ENCODE measurements around the gene ENPEP. TPM values are rescaled to one million over a fixed set of nuclear protein-coding genes. Genes with fewer than 3 reads are reported as not detected.
"Not testable (repeated sequence)": the region's sequence is repeated elsewhere in the genome, so short reads cannot be mapped to it uniquely, and the experiment has no call there.

Gene ENPEP
- 1 to 10 TPM; 4.3 to 5.4 (median 4.8) TPM for total RNA-seq

GRCh38 chr4:110475881-110476818 is at the start of gene ENPEP:
Gene ENPEP, plus strand, starts transcription at chr4:110476155. Its CDS starts 260 bp downstream, at chr4:110476415.
- WGBS: 30% methylated on average over 28 of the region's 39 CpGs
- Histone ChIP-seq H3K4me1 (peaks cover 0 to 7% (median 2%) of the 10 kb centered on the region in 4 donors), H3K36me3 (no peaks in the 10 kb centered on the region), H3K4me3 (peak within 1 kb of the TSS; percentile 45 to 56 (median 46)), H3K27ac (replicated peaks in 1 of 4) (peak within 1 kb of the TSS; percentile 54 to 69 (median 62)), H3K9me3 (no peaks in the 10 kb centered on the region), H3K27me3 (peaks cover 0 to 9% (median 0%) of the 10 kb centered on the region in 4 donors)
- no peak for DNase-seq (ENCODE audit: extremely low spot score)
- TF ChIP-seq POLR2AphosphoS5 (IDR thresholded peaks at IDR 0.05) (peak in 1 of 2 donors; percentile 27), EP300 (IDR thresholded peaks at IDR 0.05) (no peak), CTCF (IDR thresholded peaks at IDR 0.05) (no peak), POLR2A (IDR thresholded peaks at IDR 0.05; ENCODE audit: low read depth) (no peak)
- intact Hi-C loops (cut with DNase I): no loop called here

DNA sequence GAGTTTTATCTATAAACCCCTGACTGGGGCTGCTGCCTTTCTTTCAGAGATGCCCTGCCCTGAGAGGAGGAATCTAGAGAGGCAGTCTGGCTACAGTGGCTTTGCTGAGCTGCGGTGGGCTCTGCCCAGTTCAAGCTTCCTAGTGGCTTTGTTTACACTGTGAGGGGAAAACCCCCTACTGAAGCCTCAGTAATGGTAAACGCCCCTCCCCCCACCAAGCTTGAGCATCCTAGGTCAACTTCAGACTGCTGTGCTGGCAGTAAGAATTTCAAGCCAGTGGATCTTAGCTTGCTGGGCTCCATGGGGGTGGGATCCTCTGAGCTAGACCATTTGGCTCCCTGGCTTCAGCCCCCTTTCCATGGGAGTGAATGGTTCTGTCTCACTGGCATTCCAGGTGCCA is 44.1 kb upstream of the ENPEP start:
- H3K27me3 ChIP-seq; DNase-seq (ENCODE audit: extremely low spot score); H3K9me3 ChIP-seq; intact Hi-C loops (cut with DNase I); H3K4me1 ChIP-seq; H3K27ac ChIP-seq (replicated peaks in 1 of 4); H3K4me3 ChIP-seq; H3K36me3 ChIP-seq: not testable (repeated sequence)
- 65% methylated on average over 2 of the region's 2 CpGs for WGBS

GRCh38 chr4:110437292-110437691 is 38.7 kb upstream of the ENPEP start:
- H3K4me1 ChIP-seq; H3K27ac ChIP-seq (replicated peaks in 1 of 4); H3K4me3 ChIP-seq; H3K9me3 ChIP-seq; DNase-seq (ENCODE audit: extremely low spot score); H3K27me3 ChIP-seq; intact Hi-C loops (cut with DNase I); H3K36me3 ChIP-seq: not testable (repeated sequence)
- 68% methylated on average over 3 of the region's 3 CpGs for WGBS

DNA sequence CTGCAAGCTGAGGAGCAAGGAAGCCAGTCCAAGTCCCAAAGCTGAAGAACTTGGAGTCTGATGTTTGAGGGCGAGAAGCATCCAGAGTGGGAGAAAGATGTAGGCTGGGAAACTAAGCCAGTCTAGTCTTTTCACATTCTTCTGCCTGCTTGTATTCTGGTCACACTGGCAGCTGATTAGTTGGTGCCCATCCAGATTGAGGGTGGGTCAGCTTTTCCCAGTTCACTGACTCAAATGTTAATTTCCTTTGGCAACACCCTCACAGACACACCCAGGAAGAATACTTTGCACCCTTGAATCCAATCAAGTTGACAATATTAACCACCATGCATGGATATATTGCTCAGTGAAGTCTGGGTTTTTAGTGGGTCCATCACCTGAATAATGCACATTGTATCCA is 36.7 kb upstream of the ENPEP start:
- H3K36me3 ChIP-seq; intact Hi-C loops (cut with DNase I); H3K27me3 ChIP-seq; H3K9me3 ChIP-seq; DNase-seq (ENCODE audit: extremely low spot score); H3K27ac ChIP-seq (replicated peaks in 1 of 4); H3K4me1 ChIP-seq; H3K4me3 ChIP-seq: not testable (repeated sequence)
- WGBS: 89% methylated on average over 1 of the region's 1 CpG

GRCh38 chr4:110442309-110442708 is 33.6 kb upstream of the ENPEP start:
- TF ChIP-seq POLR2A (IDR thresholded peaks at IDR 0.05; ENCODE audit: low read depth): no peak
- TF ChIP-seq EP300 (IDR thresholded peaks at IDR 0.05): no peak
- TF ChIP-seq CTCF (IDR thresholded peaks at IDR 0.05): no peak
- no peak for TF ChIP-seq POLR2AphosphoS5 (IDR thresholded peaks at IDR 0.05)
- H3K4me1 ChIP-seq: no peaks in the 10 kb centered on the region
- H3K27ac ChIP-seq (replicated peaks in 1 of 4): no peak overlapping the region
- no peak for DNase-seq (ENCODE audit: extremely low spot score)
- no peaks in the 10 kb centered on the region for H3K27me3 ChIP-seq
- H3K4me3 ChIP-seq: no peak overlapping the region
- no peaks in the 10 kb centered on the region for H3K36me3 ChIP-seq
- H3K9me3 ChIP-seq: no peaks in the 10 kb centered on the region
- WGBS: 69% methylated on average over 2 of the region's 2 CpGs
- intact Hi-C loops (cut with DNase I): no loop called here

- Histone ChIP-seq H3K27me3 (no peaks in the 10 kb centered on the region), H3K27ac (replicated peaks in 1 of 4) (no peak overlapping the region), H3K9me3 (no peaks in the 10 kb centered on the region), H3K4me3 (no peak overlapping the region), H3K4me1 (no peaks in the 10 kb centered on the region), H3K36me3 (no peaks in the 10 kb centered on the region)
- no peak for TF ChIP-seq POLR2A (IDR thresholded peaks at IDR 0.05; ENCODE audit: low read depth)
- TF ChIP-seq CTCF (IDR thresholded peaks at IDR 0.05): no peak
- 88% methylated on average over 2 of the region's 2 CpGs for WGBS
- intact Hi-C loops (cut with DNase I): no loop called here
- no peak for DNase-seq (ENCODE audit: extremely low spot score)
These were observed 33.2 kb upstream of the ENPEP start for GRCh38 chr4:110442788-110443187.
